ENCODE measurements around the gene C10orf120.

- TF ChIP-seq CTCF (IDR thresholded peaks at IDR 0.05) (no peak), POLR2AphosphoS5 (IDR thresholded peaks at IDR 0.05) (no peak), POLR2A (IDR thresholded peaks at IDR 0.05) (no peak), EP300 (IDR thresholded peaks at IDR 0.05) (no peak)
These were observed 42.9 kb downstream of the C10orf120 start for GRCh38 chr10:122656741-122657140.

Data from suprapubic skin (tissue), 4 donors.